ENCODE results near the gene SGK1. TPM values are rescaled to one million over a fixed set of nuclear protein-coding genes. Genes with fewer than 3 reads are reported as not detected.
"Not testable (repeated sequence)": the region's sequence is repeated elsewhere in the genome, so short reads cannot be mapped to it uniquely, and the experiment has no call there.

SGK1 gene
- total RNA-seq, 2 donors from 2014 or later: 9.7 to 13.0 TPM

DNA sequence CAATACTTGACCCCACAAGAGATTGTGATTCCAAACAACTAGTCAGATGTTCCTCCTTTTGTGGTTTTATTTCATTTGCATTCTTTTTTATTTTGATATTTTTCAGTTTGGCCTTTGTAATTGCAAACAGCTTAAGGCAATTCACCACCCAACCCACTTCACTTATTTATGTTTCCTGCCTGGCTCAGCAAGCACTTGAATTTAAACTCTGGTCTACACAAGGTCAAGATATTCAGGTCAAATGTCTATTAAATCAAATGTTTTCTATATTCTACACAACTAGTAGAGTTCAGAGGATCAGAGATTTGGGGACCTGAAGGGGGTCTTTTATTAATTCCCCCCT, 100.1 kb downstream of the SGK1 start:
- Histone ChIP-seq H3K9me3 (ENCODE audit: control insufficient read depth, low read length) (no peaks in the 10 kb centered on the region), H3K4me3 (ENCODE audit: low read length) (no peak overlapping the region)

DNA sequence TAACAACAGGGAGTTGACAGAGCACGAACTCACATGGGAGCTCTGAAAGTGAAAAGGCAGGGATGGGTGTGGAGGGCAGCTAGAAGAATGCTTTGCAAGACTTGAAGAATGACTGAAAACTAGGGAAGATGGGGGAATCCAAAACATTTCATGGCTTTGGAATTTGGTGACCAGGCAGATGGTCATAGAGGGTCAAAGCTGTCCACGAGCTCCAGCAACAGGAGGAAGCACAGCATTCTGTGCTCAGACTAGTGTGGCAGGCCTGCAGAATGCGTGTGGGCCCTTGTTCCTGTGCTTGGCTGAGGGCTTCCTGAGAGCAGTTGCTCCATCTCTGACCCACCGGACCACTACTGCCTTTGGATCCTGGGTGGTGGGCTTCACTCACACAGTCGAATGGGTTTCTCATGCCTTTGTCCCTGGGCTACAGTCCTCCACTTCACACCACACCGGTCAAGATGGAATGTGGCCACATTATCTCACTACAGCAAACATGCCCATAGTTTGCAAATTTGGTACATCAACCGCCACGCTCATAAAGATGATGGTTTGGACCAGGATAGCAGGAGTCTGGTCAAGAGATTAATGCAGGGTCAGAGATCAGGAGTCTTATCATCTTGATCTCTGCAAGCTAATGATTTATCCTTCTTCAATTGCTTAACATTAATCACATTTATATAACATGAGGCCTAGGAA, 100.7 kb downstream of the SGK1 start:
- H3K9me3 ChIP-seq (ENCODE audit: control insufficient read depth, low read length): no peaks in the 10 kb centered on the region
- WGBS, 2 experiments (ENCODE audit: insufficient coverage in 1 of 2, insufficient read length in 1 of 2): 92 to 94% methylated on average over 6 to 8 of the region's 8 CpGs
- TF ChIP-seq, protein P1, sequence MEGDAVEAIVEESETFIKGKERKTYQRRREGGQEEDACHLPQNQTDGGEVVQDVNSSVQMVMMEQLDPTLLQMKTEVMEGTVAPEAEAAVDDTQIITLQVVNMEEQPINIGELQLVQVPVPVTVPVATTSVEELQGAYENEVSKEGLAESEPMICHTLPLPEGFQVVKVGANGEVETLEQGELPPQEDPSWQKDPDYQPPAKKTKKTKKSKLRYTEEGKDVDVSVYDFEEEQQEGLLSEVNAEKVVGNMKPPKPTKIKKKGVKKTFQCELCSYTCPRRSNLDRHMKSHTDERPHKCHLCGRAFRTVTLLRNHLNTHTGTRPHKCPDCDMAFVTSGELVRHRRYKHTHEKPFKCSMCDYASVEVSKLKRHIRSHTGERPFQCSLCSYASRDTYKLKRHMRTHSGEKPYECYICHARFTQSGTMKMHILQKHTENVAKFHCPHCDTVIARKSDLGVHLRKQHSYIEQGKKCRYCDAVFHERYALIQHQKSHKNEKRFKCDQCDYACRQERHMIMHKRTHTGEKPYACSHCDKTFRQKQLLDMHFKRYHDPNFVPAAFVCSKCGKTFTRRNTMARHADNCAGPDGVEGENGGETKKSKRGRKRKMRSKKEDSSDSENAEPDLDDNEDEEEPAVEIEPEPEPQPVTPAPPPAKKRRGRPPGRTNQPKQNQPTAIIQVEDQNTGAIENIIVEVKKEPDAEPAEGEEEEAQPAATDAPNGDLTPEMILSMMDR (conservative IDR thresholded peaks at IDR 0.05): no peak
- DNase-seq: no peak
- Mint-ChIP-seq H3K36me3 (ENCODE audit: low read depth) (no peaks in the 10 kb centered on the region), H3K4me1 (no peaks in the 10 kb centered on the region), H3K27ac (no peak overlapping the region), H3K27me3 (ENCODE audit: insufficient read depth) (no peaks in the 10 kb centered on the region), H3K4me3 (no peak overlapping the region), H3K9me3 (no peaks in the 10 kb centered on the region)
- H3K27me3 ChIP-seq (ENCODE audit: control insufficient read depth, insufficient read depth, low read length, poor library complexity, severe bottlenecking): no peaks in the 10 kb centered on the region
- H3K9ac ChIP-seq (ENCODE audit: extremely low read depth, low read length, poor library complexity, severe bottlenecking): no peak overlapping the region
- H3K36me3 ChIP-seq (ENCODE audit: control insufficient read depth, insufficient read depth, low read length): no peaks in the 10 kb centered on the region
- no peak overlapping the region for H3K27ac ChIP-seq (ENCODE audit: low read depth, low read length)
- no peaks in the 10 kb centered on the region for H3K4me1 ChIP-seq (ENCODE audit: control insufficient read depth, insufficient read depth, low read length)
- no peak overlapping the region for H3K4me3 ChIP-seq (ENCODE audit: low read length)

More for the DNA sequence above, 100.1 kb downstream of the SGK1 start:
- DNase-seq: no peak
- Mint-ChIP-seq H3K9me3 (no peaks in the 10 kb centered on the region), H3K4me1 (no peaks in the 10 kb centered on the region), H3K27me3 (ENCODE audit: insufficient read depth) (no peaks in the 10 kb centered on the region), H3K36me3 (ENCODE audit: low read depth) (no peaks in the 10 kb centered on the region), H3K4me3 (no peak overlapping the region), H3K27ac (no peak overlapping the region)
- Histone ChIP-seq H3K27me3 (ENCODE audit: control insufficient read depth, insufficient read depth, low read length, poor library complexity, severe bottlenecking) (no peaks in the 10 kb centered on the region), H3K27ac (ENCODE audit: low read depth, low read length) (no peak overlapping the region), H3K4me1 (ENCODE audit: control insufficient read depth, insufficient read depth, low read length) (no peaks in the 10 kb centered on the region), H3K9ac (ENCODE audit: extremely low read depth, low read length, poor library complexity, severe bottlenecking) (no peak overlapping the region), H3K36me3 (ENCODE audit: control insufficient read depth, insufficient read depth, low read length) (no peaks in the 10 kb centered on the region)
- TF ChIP-seq, protein P1 (conservative IDR thresholded peaks at IDR 0.05): no peak

DNA sequence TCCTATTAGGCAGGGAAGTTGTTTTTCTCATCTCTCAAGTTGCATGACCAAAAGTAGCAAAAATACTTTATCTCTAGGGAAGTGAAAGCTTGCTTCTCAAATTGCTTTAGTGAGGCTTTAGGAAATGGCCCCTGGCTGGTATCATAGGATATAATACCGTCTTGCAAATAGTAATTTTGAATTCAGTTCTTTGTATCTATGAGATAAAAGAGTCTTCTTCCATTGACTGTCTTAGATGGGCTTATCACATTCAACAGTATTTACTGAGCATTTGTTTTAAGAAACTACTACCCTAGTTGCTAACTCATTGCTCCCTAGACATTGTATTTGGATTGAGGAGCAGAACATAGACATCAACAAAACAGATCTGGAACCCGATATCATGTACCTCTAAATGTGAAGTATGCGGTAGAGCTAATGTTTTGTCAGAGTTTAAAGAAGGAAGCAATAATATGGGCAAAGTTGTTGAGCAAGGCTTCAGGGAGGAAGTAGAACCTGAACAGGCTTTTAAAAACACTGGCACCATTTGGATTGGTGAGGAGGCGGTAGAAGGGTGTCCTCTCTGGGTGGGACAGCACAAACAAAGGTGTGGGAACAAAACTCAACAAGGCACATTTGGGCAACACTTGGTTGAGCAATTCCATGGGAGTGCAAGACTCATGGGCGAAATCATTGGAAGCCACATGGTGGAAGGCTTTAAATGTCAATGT, 101.5 kb downstream of the SGK1 start:
- H3K4me3 ChIP-seq (ENCODE audit: low read length): no peak overlapping the region
- Mint-ChIP-seq H3K4me3 (no peak overlapping the region), H3K27ac (no peak overlapping the region)

DNA sequence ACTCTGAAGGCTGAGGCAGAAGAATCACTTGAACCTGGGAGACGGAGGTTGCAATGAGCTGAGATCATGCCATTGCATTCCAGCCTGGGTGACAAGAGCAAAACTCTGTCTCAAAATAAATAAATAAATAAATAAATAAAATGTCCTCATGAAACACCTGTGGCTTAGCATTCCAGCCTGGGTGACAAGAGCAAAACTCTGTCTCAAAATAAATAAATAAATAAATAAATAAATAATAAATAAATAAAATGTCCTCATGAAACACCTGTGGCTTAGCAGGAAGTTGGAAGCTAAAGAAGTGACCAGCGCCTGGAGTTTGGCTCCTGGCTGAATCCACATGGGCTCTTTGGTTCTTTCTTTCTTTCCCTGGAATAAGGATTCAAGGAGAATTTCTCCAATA, 104.5 kb downstream of the SGK1 start:
- not testable (repeated sequence) for H3K4me3 Mint-ChIP-seq; H3K9ac ChIP-seq (ENCODE audit: extremely low read depth, low read length, poor library complexity, severe bottlenecking); H3K9me3 ChIP-seq (ENCODE audit: control insufficient read depth, low read length); H3K9me3 Mint-ChIP-seq; DNase-seq; H3K36me3 ChIP-seq (ENCODE audit: control insufficient read depth, insufficient read depth, low read length); H3K27ac ChIP-seq (ENCODE audit: low read depth, low read length); H3K36me3 Mint-ChIP-seq (ENCODE audit: low read depth); H3K27me3 Mint-ChIP-seq (ENCODE audit: insufficient read depth); H3K27me3 ChIP-seq (ENCODE audit: control insufficient read depth, insufficient read depth, low read length, poor library complexity, severe bottlenecking); H3K4me1 ChIP-seq (ENCODE audit: control insufficient read depth, insufficient read depth, low read length); H3K4me3 ChIP-seq (ENCODE audit: low read length); H3K27ac Mint-ChIP-seq; H3K4me1 Mint-ChIP-seq
- 98 to 100% methylated on average over 1 to 2 of the region's 2 CpGs for WGBS, 2 experiments (ENCODE audit: insufficient coverage in 1 of 2, insufficient read length in 1 of 2)

More for the DNA sequence above, 101.5 kb downstream of the SGK1 start:
- H3K27me3 Mint-ChIP-seq (ENCODE audit: insufficient read depth): no peaks in the 10 kb centered on the region
- Histone ChIP-seq H3K36me3 (ENCODE audit: control insufficient read depth, insufficient read depth, low read length) (no peaks in the 10 kb centered on the region), H3K9ac (ENCODE audit: extremely low read depth, low read length, poor library complexity, severe bottlenecking) (no peak overlapping the region), H3K27ac (ENCODE audit: low read depth, low read length) (no peak overlapping the region), H3K9me3 (ENCODE audit: control insufficient read depth, low read length) (no peaks in the 10 kb centered on the region), H3K27me3 (ENCODE audit: control insufficient read depth, insufficient read depth, low read length, poor library complexity, severe bottlenecking) (no peaks in the 10 kb centered on the region), H3K4me1 (ENCODE audit: control insufficient read depth, insufficient read depth, low read length) (no peaks in the 10 kb centered on the region)
- H3K4me1 Mint-ChIP-seq: no peaks in the 10 kb centered on the region
- 96 to 97% methylated on average over 3 to 5 of the region's 5 CpGs for WGBS, 2 experiments (ENCODE audit: insufficient coverage in 1 of 2, insufficient read length in 1 of 2)
- no peaks in the 10 kb centered on the region for H3K36me3 Mint-ChIP-seq (ENCODE audit: low read depth)
- TF ChIP-seq, protein P1 (conservative IDR thresholded peaks at IDR 0.05): no peak
- DNase-seq: no peak
- no peaks in the 10 kb centered on the region for H3K9me3 Mint-ChIP-seq

Measured in endodermal cell (in vitro differentiated cells).